ENCODE measurements around the gene ALPL.

DNA sequence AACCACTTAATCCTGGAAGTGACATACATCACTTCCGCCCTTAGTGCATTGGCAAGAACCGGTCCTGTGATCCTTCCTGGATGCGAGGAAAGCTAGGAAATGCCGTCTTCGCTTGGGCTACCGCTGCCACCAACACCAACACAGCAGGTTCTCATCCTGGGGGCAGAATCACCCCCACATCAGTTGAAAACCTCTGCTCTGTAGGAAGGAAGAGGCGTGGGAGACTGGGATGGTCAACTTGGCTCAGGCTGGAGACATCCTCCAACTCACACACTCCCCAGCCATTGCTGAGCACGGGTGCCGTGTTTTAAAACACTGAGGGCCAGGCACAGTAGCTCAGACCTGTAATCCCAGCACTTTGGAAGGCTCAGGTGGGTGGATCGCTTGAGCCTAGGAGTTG, 74.9 kb downstream of the ALPL start:
- no peak for TF ChIP-seq EZH2 (IDR thresholded peaks at IDR 0.05; ENCODE audit: borderline replicate concordance, low read length)
- TF ChIP-seq, protein P1, sequence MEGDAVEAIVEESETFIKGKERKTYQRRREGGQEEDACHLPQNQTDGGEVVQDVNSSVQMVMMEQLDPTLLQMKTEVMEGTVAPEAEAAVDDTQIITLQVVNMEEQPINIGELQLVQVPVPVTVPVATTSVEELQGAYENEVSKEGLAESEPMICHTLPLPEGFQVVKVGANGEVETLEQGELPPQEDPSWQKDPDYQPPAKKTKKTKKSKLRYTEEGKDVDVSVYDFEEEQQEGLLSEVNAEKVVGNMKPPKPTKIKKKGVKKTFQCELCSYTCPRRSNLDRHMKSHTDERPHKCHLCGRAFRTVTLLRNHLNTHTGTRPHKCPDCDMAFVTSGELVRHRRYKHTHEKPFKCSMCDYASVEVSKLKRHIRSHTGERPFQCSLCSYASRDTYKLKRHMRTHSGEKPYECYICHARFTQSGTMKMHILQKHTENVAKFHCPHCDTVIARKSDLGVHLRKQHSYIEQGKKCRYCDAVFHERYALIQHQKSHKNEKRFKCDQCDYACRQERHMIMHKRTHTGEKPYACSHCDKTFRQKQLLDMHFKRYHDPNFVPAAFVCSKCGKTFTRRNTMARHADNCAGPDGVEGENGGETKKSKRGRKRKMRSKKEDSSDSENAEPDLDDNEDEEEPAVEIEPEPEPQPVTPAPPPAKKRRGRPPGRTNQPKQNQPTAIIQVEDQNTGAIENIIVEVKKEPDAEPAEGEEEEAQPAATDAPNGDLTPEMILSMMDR (conservative IDR thresholded peaks at IDR 0.05 in 1 of 2, IDR thresholded peaks at IDR 0.05 in 1 of 2; ENCODE audit: extremely low read depth in 1 of 2, insufficient read depth in 1 of 2, low read depth in 1 of 2, low read length in 2 of 2) = no peak

Data from mammary epithelial cell (primary cell).